Measurements from ENCODE around the gene SGPP2. TPM values are rescaled to one million over a fixed set of nuclear protein-coding genes. Genes with fewer than 3 reads are reported as not detected.
"Not testable (repeated sequence)": the region's sequence is repeated elsewhere in the genome, so short reads cannot be mapped to it uniquely, and the experiment has no call there.

SGPP2 gene
- total RNA-seq, 2 experiments from 2014 or later: 9.4 to 12.1 TPM

DNA sequence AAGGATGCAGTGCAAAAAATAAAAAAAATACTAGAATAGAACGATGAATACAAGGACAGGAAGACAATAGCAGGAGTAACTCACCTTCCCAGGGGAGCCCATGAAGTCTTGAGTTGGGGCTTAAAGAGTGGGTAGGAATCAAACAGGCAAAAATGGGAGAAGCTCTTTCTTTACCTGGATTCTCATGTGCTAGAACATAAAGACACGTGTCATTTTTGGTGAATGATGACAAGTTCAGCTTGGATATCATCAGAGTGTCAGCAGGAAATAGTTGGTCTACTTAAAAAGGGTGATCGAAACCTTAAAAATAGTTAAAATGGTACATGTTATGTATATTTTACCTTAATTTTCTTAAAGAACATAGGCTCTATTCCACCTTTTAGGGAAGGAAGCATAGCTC, 5.7 kb downstream of the SGPP2 start:
- no peak overlapping the region for H3K27ac Mint-ChIP-seq
- CTCF ChIA-PET: interaction anchor here (1.3 kb wide), 1 partner anchor 17 kb away, joined by 4 read pairs; no protein-coding TSS in a partner anchor
- peaks cover 14% of the 10 kb centered on the region for H3K9me3 Mint-ChIP-seq (ENCODE audit: low read depth)
- POLR2A ChIA-PET: no interaction called here
- peaks cover 8% of the 10 kb centered on the region for H3K36me3 Mint-ChIP-seq (ENCODE audit: low read depth)
- ATAC-seq (no peak), DNase-seq (no peak)
- peaks cover 42% of the 10 kb centered on the region for H3K4me1 Mint-ChIP-seq
- H3K27me3 Mint-ChIP-seq: peaks cover 16% of the 10 kb centered on the region
- H3K4me3 Mint-ChIP-seq: no peak overlapping the region
- intact Hi-C loops (cut with DNase I, micrococcal nuclease): no loop called here

DNA sequence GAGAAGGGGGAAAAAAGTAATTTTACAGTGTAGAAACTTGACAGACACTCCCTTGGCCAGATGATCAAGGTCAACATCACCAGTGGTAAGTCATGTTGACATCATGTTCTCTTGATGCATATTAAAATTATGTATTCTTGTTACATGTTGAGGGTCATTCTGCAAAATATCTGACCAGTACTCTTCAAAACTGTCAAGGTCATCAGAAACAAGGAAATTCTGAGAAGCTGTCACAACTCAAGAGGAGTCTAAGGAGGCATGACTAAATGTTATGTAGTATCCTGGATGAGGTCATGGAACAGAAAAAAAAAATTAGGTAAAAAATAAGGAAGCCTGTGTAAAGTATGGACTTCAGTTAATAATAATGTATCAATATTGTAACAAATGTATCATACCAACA, 6.3 kb downstream of the SGPP2 start:
- Mint-ChIP-seq H3K36me3 (ENCODE audit: low read depth) (peaks cover 8% of the 10 kb centered on the region), H3K9me3 (ENCODE audit: low read depth) (peaks cover 14% of the 10 kb centered on the region), H3K4me1 (peaks cover 37% of the 10 kb centered on the region), H3K27ac (no peak overlapping the region), H3K27me3 (peaks cover 10% of the 10 kb centered on the region), H3K4me3 (no peak overlapping the region)
- intact Hi-C loops (cut with DNase I, micrococcal nuclease): no loop called here
- CTCF ChIA-PET: no interaction called here
- POLR2A ChIA-PET: no interaction called here
- ATAC-seq (no peak), DNase-seq (no peak)

DNA sequence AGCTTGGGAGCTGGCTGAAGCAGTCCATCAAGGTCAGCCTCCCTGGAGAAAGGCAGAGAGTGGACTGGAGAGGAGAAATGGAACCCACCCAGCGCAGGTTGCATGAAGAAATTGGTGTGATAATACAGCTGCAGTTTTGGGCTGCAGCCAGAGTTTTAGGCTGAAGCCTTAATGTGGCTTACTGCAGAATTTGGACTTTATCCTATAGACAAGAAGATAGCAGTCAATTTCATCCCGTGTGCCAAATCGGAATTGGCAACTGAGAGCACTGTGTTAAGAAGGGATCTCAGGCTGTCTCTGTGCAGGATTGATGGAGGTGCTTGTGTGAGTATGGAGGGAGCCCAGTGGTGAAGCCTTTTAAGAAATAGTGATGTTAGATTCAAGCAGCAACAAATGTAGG, 7.5 kb downstream of the SGPP2 start:
- Mint-ChIP-seq H3K4me3 (no peak overlapping the region), H3K36me3 (ENCODE audit: low read depth) (peaks cover 8% of the 10 kb centered on the region), H3K4me1 (peaks cover 28% of the 10 kb centered on the region), H3K27ac (no peak overlapping the region), H3K27me3 (peaks cover 3% of the 10 kb centered on the region), H3K9me3 (ENCODE audit: low read depth) (peaks cover 14% of the 10 kb centered on the region)
- ATAC-seq: no peak
- no peak for DNase-seq
- intact Hi-C loops (cut with DNase I, micrococcal nuclease): no loop called here
- POLR2A ChIA-PET: no interaction called here
- CTCF ChIA-PET: no interaction called here

DNA sequence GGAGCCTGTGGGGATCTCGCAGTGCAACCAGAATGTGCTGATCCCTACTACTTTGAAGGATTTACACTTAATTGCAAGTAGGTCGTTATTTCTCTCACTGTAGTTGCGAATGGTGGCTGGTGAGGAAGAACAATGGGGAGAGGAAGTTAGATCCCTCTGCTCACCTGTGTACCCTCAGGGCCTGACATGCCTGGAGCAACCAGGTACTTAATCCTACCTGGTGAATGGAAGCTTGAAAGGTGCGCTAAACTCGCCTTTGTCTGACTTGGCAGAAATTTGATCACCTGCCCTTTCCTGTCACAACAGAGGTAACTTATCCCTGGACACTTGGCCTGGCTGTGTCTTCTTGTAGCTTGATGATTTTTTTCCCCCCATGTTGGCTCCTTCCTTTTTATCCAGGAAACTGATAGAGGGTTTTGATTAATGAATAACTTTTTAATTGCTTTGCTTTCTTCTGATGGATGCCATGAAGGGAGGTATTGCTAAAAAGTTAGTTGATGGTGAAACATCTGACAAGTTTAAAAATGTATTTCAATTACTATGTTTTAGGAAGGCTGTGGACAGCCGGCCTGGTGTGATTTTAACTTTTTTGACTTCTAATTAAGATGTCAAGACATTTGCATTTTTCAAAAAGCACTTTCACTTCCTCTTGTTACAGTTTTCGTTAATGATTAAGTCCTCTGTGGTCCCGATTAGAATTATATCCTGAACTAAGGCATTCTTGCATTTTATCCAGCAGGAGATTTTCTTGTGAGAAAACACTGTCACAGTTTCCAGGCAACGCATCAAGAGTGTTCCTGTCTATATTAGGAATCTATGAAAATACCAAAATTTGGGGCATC, 9.2 kb downstream of the SGPP2 start:
- DNase-seq: no peak
- Mint-ChIP-seq H3K4me1 (peaks cover 15% of the 10 kb centered on the region), H3K27ac (no peak overlapping the region), H3K4me3 (no peak overlapping the region), H3K36me3 (ENCODE audit: low read depth) (peaks cover 8% of the 10 kb centered on the region), H3K27me3 (no peaks in the 10 kb centered on the region), H3K9me3 (ENCODE audit: low read depth) (peaks cover 14% of the 10 kb centered on the region)
- ChIA-PET CTCF (no interaction called here), POLR2A (no interaction called here)
- intact Hi-C loops (cut with DNase I, micrococcal nuclease): no loop called here
- no peak for ATAC-seq

DNA sequence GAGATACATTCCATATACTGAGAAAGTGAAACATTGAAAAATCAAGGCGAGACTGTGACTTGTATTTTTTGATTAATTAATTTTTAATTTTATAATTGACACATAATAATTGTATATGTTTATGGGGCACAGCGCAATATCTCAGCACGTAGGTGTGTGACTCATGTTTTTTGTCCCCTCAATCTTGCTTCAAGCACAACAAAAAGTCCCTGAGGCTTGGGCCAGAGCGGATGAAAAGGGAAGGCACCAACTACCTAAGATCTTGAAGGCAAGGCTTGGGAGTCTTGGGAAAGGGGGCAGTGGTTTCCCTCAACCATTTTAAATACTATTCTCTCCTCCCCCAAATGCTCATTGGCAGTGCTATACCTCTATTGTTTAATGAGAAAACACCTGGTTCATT, 9.9 kb downstream of the SGPP2 start:
- DNase-seq: no peak
- Mint-ChIP-seq H3K27ac (no peak overlapping the region), H3K27me3 (no peaks in the 10 kb centered on the region), H3K36me3 (ENCODE audit: low read depth) (peaks cover 5% of the 10 kb centered on the region), H3K4me3 (no peak overlapping the region), H3K4me1 (peaks cover 15% of the 10 kb centered on the region), H3K9me3 (ENCODE audit: low read depth) (peaks cover 11% of the 10 kb centered on the region)
- intact Hi-C loops (cut with DNase I, micrococcal nuclease): no loop called here
- ATAC-seq: no peak
- CTCF ChIA-PET: no interaction called here
- POLR2A ChIA-PET: no interaction called here

DNA sequence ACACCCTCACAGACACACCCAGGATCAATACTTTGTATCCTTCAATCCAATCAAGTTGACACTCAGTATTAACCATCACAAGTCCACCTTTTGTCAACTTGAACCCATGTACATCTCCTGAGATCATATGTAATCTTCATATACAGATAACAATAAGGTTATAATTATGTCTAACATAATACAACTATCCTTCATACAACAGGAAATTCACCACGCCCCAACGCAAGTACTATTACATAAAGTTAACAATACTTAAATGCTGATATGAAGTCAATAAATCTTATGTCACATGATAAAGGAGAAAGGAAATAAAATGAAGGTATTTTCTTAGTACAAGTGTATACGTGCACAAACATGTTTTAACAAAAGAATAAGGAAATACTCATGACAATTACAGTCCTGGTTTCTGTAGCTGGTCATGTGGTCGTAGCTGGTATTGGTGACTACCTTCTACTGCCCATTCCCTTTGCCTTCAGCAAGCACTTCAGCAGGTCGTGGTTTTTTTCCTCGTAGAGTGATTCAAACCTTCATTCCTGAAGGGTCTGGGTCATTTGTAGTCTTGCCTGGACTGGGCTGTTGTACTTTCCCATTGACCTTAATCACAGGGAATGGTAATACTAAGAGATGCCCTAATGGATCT, 11.2 kb downstream of the SGPP2 start:
- H3K27ac Mint-ChIP-seq; POLR2A ChIA-PET; ATAC-seq; intact Hi-C loops (cut with DNase I, micrococcal nuclease); H3K27me3 Mint-ChIP-seq; DNase-seq; CTCF ChIA-PET; H3K9me3 Mint-ChIP-seq (ENCODE audit: low read depth); H3K4me3 Mint-ChIP-seq; H3K36me3 Mint-ChIP-seq (ENCODE audit: low read depth): not testable (repeated sequence)
- H3K4me1 Mint-ChIP-seq: peaks cover 15% of the 10 kb centered on the region

DNA sequence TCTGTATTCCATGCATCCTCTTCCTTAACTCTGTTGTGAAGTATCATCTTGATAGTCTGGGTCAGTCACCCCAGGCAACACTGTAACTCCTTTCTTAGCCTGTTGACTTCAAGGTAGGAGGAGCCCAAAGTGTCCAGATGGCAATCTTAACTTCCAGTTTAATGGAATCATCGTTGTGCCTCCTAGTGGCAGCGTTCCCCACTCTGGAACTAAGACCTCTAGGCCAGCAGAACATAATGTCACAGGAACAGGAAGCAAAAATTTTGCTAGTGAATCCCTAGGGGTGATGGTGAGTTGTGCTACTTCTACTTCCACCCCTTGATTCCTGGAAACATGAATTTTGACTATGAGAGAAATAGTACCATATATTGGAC, 11.7 kb downstream of the SGPP2 start:
- ChIA-PET POLR2A (no interaction called here), CTCF (no interaction called here)
- H3K36me3 Mint-ChIP-seq (ENCODE audit: low read depth): no peaks in the 10 kb centered on the region
- H3K4me3 Mint-ChIP-seq: no peak overlapping the region
- no peak overlapping the region for H3K27ac Mint-ChIP-seq
- H3K4me1 Mint-ChIP-seq: peaks cover 12% of the 10 kb centered on the region
- no peaks in the 10 kb centered on the region for H3K27me3 Mint-ChIP-seq
- H3K9me3 Mint-ChIP-seq (ENCODE audit: low read depth): no peaks in the 10 kb centered on the region
- intact Hi-C loops (cut with DNase I, micrococcal nuclease): no loop called here
- DNase-seq: no peak
- ATAC-seq: no peak

DNA sequence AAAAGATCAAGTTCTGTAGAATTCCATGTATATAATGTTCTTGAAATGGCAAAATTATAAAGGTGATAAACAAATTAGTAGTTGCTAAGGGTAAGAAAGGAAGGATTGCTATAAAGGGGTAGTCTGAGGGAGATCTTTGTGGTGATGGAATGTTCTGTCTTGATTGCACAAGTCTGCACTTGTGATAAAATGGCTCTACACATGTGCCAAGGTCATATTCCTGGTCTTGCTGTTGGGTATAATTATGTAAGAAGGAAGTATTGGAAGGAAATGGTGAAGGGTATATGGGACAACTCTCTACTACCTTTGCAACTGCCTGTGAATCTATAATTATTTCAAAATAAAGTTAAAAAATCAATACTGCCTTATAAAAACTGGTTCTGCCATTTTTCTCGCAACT, 15.3 kb downstream of the SGPP2 start:
- no peak overlapping the region for H3K4me3 Mint-ChIP-seq
- no peak overlapping the region for H3K27ac Mint-ChIP-seq
- DNase-seq (no peak), ATAC-seq (no peak)
- H3K9me3 Mint-ChIP-seq (ENCODE audit: low read depth): no peaks in the 10 kb centered on the region
- no peaks in the 10 kb centered on the region for H3K4me1 Mint-ChIP-seq
- no peaks in the 10 kb centered on the region for H3K27me3 Mint-ChIP-seq
- ChIA-PET CTCF (interaction anchor here (0.7 kb wide), 1 partner anchor 208 kb away, joined by 3 read pairs; no protein-coding TSS in a partner anchor), POLR2A (no interaction called here)
- H3K36me3 Mint-ChIP-seq (ENCODE audit: low read depth): peaks cover 2% of the 10 kb centered on the region
- intact Hi-C loops (cut with DNase I, micrococcal nuclease): no loop called here

DNA sequence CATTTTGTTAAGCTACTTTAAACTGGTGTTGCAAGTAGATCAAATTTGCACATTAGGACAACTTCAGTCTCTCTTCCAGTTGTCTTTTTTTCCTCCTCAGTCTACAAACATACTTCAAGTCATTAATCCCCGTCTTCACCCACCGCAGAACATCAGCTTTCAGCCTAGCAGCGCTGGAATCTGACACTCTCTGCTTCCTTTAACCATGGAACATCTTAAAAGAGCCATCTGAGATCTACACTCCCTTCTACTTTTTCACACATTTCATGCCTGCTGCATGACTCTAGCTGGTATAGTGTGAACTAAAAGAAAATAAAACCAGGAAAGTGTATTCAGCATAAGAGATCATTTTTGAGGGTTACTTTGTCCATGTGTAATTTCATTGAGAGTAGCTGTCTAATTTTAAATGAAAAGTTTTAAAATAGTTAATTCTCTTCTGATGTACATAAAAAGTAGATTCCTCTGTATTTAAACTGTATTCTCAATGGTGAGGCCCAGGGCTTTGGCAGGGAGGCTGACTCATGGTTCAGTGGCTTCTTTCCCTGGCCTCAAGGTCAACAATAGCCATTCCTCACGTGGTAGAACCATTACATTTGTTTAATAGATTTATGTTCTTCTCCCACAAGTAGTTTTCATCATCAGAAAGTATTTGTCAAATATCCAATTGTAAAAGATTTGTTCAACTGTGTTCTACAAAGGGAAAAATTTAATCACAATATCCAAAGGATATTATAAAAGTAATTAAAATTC, 16.5 kb downstream of the SGPP2 start:
- Mint-ChIP-seq H3K4me3 (no peak overlapping the region), H3K9me3 (ENCODE audit: low read depth) (no peaks in the 10 kb centered on the region), H3K4me1 (no peaks in the 10 kb centered on the region), H3K27me3 (no peaks in the 10 kb centered on the region), H3K27ac (no peak overlapping the region), H3K36me3 (ENCODE audit: low read depth) (peaks cover 2% of the 10 kb centered on the region)
- ChIA-PET POLR2A (no interaction called here), CTCF (no interaction called here)
- DNase-seq (no peak), ATAC-seq (no peak)
- intact Hi-C loops (cut with DNase I, micrococcal nuclease): no loop called here

DNA sequence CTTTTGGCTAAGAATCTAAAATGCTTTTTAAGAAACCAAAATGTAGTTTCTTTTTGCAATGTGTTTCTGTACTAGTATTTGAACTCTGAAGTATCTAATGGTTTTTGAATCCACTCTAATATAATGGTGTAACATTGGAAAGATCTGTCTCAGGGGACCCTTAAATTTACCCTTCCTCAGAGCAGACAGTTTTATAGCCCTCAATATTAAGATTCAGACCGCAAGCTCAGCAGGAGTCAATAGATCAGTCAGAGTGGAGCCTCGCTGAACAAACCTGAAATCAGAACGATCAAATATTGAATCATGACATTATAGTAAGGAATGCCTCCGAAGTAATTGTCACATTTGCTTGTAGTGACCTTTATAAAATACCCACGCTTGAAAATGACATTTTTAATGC, 18.3 kb downstream of the SGPP2 start:
- POLR2A ChIA-PET: no interaction called here
- CTCF ChIA-PET: interaction anchor here (0.6 kb wide), 1 partner anchor 50 kb away, joined by 3 read pairs; no protein-coding TSS in a partner anchor
- Mint-ChIP-seq H3K9me3 (ENCODE audit: low read depth) (no peaks in the 10 kb centered on the region), H3K27ac (no peak overlapping the region), H3K4me3 (no peak overlapping the region), H3K36me3 (ENCODE audit: low read depth) (peaks cover 2% of the 10 kb centered on the region), H3K27me3 (no peaks in the 10 kb centered on the region), H3K4me1 (no peaks in the 10 kb centered on the region)
- intact Hi-C loops (cut with DNase I, micrococcal nuclease): no loop called here
- DNase-seq (no peak), ATAC-seq (no peak)

DNA sequence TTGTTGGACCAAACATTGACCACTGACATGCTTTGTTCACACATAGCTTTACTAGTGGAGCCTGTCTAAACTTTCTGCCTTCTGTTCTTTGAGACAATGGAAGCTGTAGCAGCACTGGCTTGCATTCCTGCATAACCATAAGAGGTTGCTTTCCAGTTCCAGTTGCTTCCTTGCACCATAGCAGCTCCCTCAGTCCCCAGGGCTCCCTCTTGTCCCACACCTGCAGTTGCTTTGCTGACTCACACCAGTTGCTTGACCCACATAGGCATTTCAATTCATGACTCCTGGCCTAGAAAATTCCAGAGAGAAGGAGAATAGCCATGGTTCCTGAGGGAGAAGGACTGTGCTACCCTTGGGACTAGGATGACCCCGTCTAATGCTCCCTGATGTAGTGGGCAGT, 20.9 kb downstream of the SGPP2 start:
- POLR2A ChIA-PET: no interaction called here
- H3K4me1 Mint-ChIP-seq: no peaks in the 10 kb centered on the region
- no peaks in the 10 kb centered on the region for H3K9me3 Mint-ChIP-seq (ENCODE audit: low read depth)
- CTCF ChIA-PET: no interaction called here
- H3K27ac Mint-ChIP-seq: no peak overlapping the region
- peaks cover 2% of the 10 kb centered on the region for H3K36me3 Mint-ChIP-seq (ENCODE audit: low read depth)
- intact Hi-C loops (cut with DNase I, micrococcal nuclease): no loop called here
- H3K4me3 Mint-ChIP-seq: no peak overlapping the region
- ATAC-seq (no peak), DNase-seq (no peak)
- H3K27me3 Mint-ChIP-seq: peaks cover under 1% of the 10 kb centered on the region

DNA sequence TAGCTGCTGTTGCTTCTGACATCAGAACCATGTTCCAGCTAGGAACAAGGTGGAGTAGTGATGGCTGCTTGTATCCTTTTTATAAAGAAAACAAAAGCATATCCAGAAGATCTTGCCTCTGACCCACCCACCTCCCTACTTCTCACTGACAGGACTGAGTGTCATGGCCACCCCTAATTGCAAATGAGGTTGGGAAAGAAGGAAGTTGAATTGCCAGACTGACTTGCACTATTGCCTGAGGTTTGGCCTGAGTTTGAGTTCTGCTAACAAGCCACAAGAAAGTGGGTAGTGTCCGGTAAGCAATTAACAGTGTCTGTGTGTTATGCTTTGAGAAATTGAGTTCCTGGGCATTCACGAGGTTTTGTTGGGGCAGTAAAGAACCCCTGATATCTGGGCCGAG, 22.8 kb downstream of the SGPP2 start:
- DNase-seq (no peak), ATAC-seq (no peak)
- intact Hi-C loops (cut with DNase I, micrococcal nuclease): no loop called here
- no peak overlapping the region for H3K27ac Mint-ChIP-seq
- POLR2A ChIA-PET: no interaction called here
- CTCF ChIA-PET: interaction anchor here (1.3 kb wide), 1 partner anchor 18 kb away, joined by 4 read pairs; no protein-coding TSS in a partner anchor
- H3K27me3 Mint-ChIP-seq: peaks cover 6% of the 10 kb centered on the region
- no peak overlapping the region for H3K4me3 Mint-ChIP-seq
- H3K36me3 Mint-ChIP-seq (ENCODE audit: low read depth): peaks cover 3% of the 10 kb centered on the region
- peaks cover 2% of the 10 kb centered on the region for H3K4me1 Mint-ChIP-seq
- H3K9me3 Mint-ChIP-seq (ENCODE audit: low read depth): no peaks in the 10 kb centered on the region

Measured in activated CD4-positive, alpha-beta T cell treated with anti-CD3 and anti-CD28 coated beads for 36 hours (primary cell).